ENCODE measurements around the gene PROSER3.

PROSER3 gene

GRCh38 chr19:35757749-35758608, at the start of gene PROSER3:
Gene PROSER3, plus strand, starts transcription at chr19:35758176. Its CDS starts 40 bp downstream, at chr19:35758216.
- DNase-seq (ENCODE audit: low read depth) = peak; percentile 95

- no peak for DNase-seq (ENCODE audit: low read depth)
These were observed 49.6 kb upstream of the PROSER3 start for GRCh38 chr19:35708391-35708790.

- no peak for DNase-seq (ENCODE audit: low read depth)
These were observed 46.9 kb upstream of the PROSER3 start for GRCh38 chr19:35710784-35711723.

GRCh38 chr19:35712567-35713505, 45.1 kb upstream of the PROSER3 start:
- DNase-seq (ENCODE audit: low read depth) = no peak

GRCh38 chr19:35713506-35713850, 44.5 kb upstream of the PROSER3 start:
- no peak for DNase-seq (ENCODE audit: low read depth)

GRCh38 chr19:35713904-35714495, 44.0 kb upstream of the PROSER3 start:
- DNase-seq (ENCODE audit: low read depth) = no peak

GRCh38 chr19:35714601-35715354, 43.2 kb upstream of the PROSER3 start:
- DNase-seq (ENCODE audit: low read depth) = no peak

GRCh38 chr19:35715355-35715809, 42.6 kb upstream of the PROSER3 start:
- DNase-seq (ENCODE audit: low read depth) = no peak

- DNase-seq (ENCODE audit: low read depth) = no peak
These were observed 41.8 kb upstream of the PROSER3 start for GRCh38 chr19:35715981-35716800.

- peak; percentile 93 for DNase-seq (ENCODE audit: low read depth)
These were observed 40.9 kb upstream of the PROSER3 start for GRCh38 chr19:35716801-35717664.

GRCh38 chr19:35717665-35718344, 40.2 kb upstream of the PROSER3 start, which contains the start of gene KMT2B:
Gene KMT2B, plus strand, starts transcription at chr19:35718003. Its CDS starts 16 bp downstream, at chr19:35718019.
- no peak for DNase-seq (ENCODE audit: low read depth)

GRCh38 chr19:35718345-35719041, 39.5 kb upstream of the PROSER3 start:
- DNase-seq (ENCODE audit: low read depth) = peak; percentile 36

- DNase-seq (ENCODE audit: low read depth) = no peak
These were observed 38.4 kb upstream of the PROSER3 start for GRCh38 chr19:35719402-35720162.

GRCh38 chr19:35720163-35720524, 37.8 kb upstream of the PROSER3 start:
- DNase-seq (ENCODE audit: low read depth) = no peak

- DNase-seq (ENCODE audit: low read depth) = no peak
These were observed 37.3 kb upstream of the PROSER3 start for GRCh38 chr19:35720648-35721047.

- DNase-seq (ENCODE audit: low read depth) = no peak
These were observed 36.6 kb upstream of the PROSER3 start for GRCh38 chr19:35721374-35721773.

- no peak for DNase-seq (ENCODE audit: low read depth)
These were observed 35.5 kb upstream of the PROSER3 start for GRCh38 chr19:35722461-35722860.

All from activated T-cell treated with anti-CD3 and anti-CD28 coated beads for 1 hour (primary cell).